H7 (cell line): ENCODE measurements around the gene ARHGAP28. TPM values are rescaled to one million over a fixed set of nuclear protein-coding genes. Genes with fewer than 3 reads are reported as not detected.

Experiments
- DNase-seq: peaks from one replicate; pipeline ENCODE4 v3.0.0; 2012
- H3K27me3 ChIP-seq: 2 replicates; pipeline ENCODE4 v1.6.0; 2011; ENCODE audit warnings: mild to moderate bottlenecking, low read length; ENCODE audit not compliant: control insufficient read depth, insufficient read depth
- H3K36me3 ChIP-seq: replicated peaks from 2 replicates; pipeline ENCODE4 v1.5.1; 2011; ENCODE audit warnings: low read length; ENCODE audit not compliant: control insufficient read depth, insufficient read depth
- H3K4me3 ChIP-seq: 2 replicates; pipeline ENCODE4 v1.5.1; 2011; ENCODE audit warnings: low read depth, mild to moderate bottlenecking, control low read depth, low read length, moderate library complexity; ENCODE audit not compliant: insufficient read depth
- total RNA-seq: library from RNA; depleted of rRNA; stranded (reverse); fragments of >200 nt; shearing (Covaris generic); gene quantifications from 2 replicates; pipeline ENCODE4 v1.2.3, GENCODE V29; 2014; rRNA removed

ARHGAP28 gene
- total RNA-seq: 24.5 and 32.3 TPM in 2 replicates

- H3K27me3 ChIP-seq: no peaks in the 10 kb centered on the region
- DNase-seq: peak; percentile 91
- peak within 1 kb of the TSS; percentile 69 for H3K4me3 ChIP-seq
- H3K36me3 ChIP-seq: no peaks in the 10 kb centered on the region
Measured at GRCh38 chr18:6729247-6730091, at the start of gene ARHGAP28. TSS of gene ARHGAP28 (plus strand) at chr18:6729716. CDS start at chr18:6729822, 106 bp downstream.

GRCh38 chr18:6681331-6681875 is 48.1 kb upstream of the ARHGAP28 start:
- DNase-seq: no peak
- Histone ChIP-seq H3K4me3 (no peak overlapping the region), H3K36me3 (no peaks in the 10 kb centered on the region), H3K27me3 (no peaks in the 10 kb centered on the region)

GRCh38 chr18:6682437-6683111 is 46.9 kb upstream of the ARHGAP28 start:
- peak; percentile 31 for DNase-seq
- Histone ChIP-seq H3K36me3 (no peaks in the 10 kb centered on the region), H3K27me3 (no peaks in the 10 kb centered on the region), H3K4me3 (no peak overlapping the region)

GRCh38 chr18:6683112-6683876 is 46.2 kb upstream of the ARHGAP28 start:
- H3K4me3 ChIP-seq: no peak overlapping the region
- peak; percentile 74 for DNase-seq
- no peaks in the 10 kb centered on the region for H3K27me3 ChIP-seq
- no peaks in the 10 kb centered on the region for H3K36me3 ChIP-seq

- Histone ChIP-seq H3K36me3 (no peaks in the 10 kb centered on the region), H3K27me3 (no peaks in the 10 kb centered on the region), H3K4me3 (no peak overlapping the region)
- DNase-seq: no peak
Measured at GRCh38 chr18:6687676-6688075, 41.8 kb upstream of the ARHGAP28 start.

- no peak for DNase-seq
- Histone ChIP-seq H3K27me3 (no peaks in the 10 kb centered on the region), H3K36me3 (no peaks in the 10 kb centered on the region), H3K4me3 (no peak overlapping the region)
Measured at GRCh38 chr18:6708890-6709289, 20.6 kb upstream of the ARHGAP28 start.

- H3K27me3 ChIP-seq: no peaks in the 10 kb centered on the region
- no peak for DNase-seq
- no peak overlapping the region for H3K4me3 ChIP-seq
- H3K36me3 ChIP-seq: no peaks in the 10 kb centered on the region
Measured at GRCh38 chr18:6711467-6711866, 18.0 kb upstream of the ARHGAP28 start.

GRCh38 chr18:6712401-6712800 is 17.1 kb upstream of the ARHGAP28 start:
- Histone ChIP-seq H3K27me3 (no peaks in the 10 kb centered on the region), H3K4me3 (no peak overlapping the region), H3K36me3 (no peaks in the 10 kb centered on the region)
- no peak for DNase-seq

- Histone ChIP-seq H3K27me3 (no peaks in the 10 kb centered on the region), H3K4me3 (no peak overlapping the region), H3K36me3 (no peaks in the 10 kb centered on the region)
- DNase-seq: no peak
Measured at GRCh38 chr18:6714010-6714409, 15.5 kb upstream of the ARHGAP28 start.

GRCh38 chr18:6718267-6718666 is 11.2 kb upstream of the ARHGAP28 start:
- no peak for DNase-seq
- H3K36me3 ChIP-seq: no peaks in the 10 kb centered on the region
- H3K4me3 ChIP-seq: no peak overlapping the region
- no peaks in the 10 kb centered on the region for H3K27me3 ChIP-seq

GRCh38 chr18:6719098-6719846 is 10.2 kb upstream of the ARHGAP28 start:
- DNase-seq: no peak
- no peak overlapping the region for H3K4me3 ChIP-seq
- no peaks in the 10 kb centered on the region for H3K27me3 ChIP-seq
- H3K36me3 ChIP-seq: no peaks in the 10 kb centered on the region

- H3K4me3 ChIP-seq: no peak overlapping the region
- no peaks in the 10 kb centered on the region for H3K27me3 ChIP-seq
- DNase-seq: no peak
- H3K36me3 ChIP-seq: no peaks in the 10 kb centered on the region
Measured at GRCh38 chr18:6719910-6720683, 9.4 kb upstream of the ARHGAP28 start.

GRCh38 chr18:6721755-6722154 is 7.8 kb upstream of the ARHGAP28 start:
- H3K27me3 ChIP-seq: no peaks in the 10 kb centered on the region
- DNase-seq: no peak

More at GRCh38 chr18:6721755-6722154, 7.8 kb upstream of the ARHGAP28 start:
- Histone ChIP-seq H3K36me3 (no peaks in the 10 kb centered on the region), H3K4me3 (no peak overlapping the region)
